Fibroblast of skin of left quadriceps (primary cell): ENCODE results near the gene SHROOM2.

Source experiments
- DNase-seq, 2 experiments: peaks; one replicate each; pipeline ENCODE4 v3.0.0-alpha.2; 2013; ENCODE audit warnings: low read depth in 2 of 2

SHROOM2 gene

DNA sequence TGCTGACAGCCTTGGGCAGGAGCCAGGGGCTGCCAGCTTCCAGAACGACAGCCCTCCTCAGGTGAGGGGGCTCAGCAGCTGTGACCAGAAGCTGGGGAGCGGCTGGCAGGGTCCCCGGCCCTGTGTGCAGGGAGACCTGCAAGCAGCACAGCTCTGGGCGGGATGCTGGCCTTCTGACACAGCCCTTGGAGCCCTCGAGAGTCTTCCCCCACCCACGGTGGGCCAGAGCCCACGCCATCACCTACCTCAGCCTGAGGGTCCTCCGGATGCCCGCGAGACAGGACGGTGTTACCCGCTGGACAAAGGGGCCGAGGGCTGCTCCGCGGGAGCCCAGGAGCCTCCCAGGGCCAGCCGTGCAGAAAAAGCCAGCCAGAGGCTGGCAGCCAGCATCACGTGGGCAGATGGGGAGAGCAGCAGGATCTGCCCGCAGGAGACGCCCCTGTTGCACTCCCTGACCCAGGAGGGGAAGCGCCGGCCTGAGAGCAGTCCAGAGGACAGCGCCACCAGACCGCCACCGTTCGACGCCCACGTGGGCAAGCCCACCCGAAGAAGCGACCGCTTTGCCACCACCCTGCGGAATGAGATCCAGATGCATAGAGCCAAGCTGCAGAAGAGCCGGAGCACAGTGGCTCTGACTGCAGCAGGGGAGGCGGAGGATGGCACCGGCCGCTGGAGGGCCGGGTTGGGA, 109.1 kb downstream of the SHROOM2 start:
- no peak for DNase-seq

DNA sequence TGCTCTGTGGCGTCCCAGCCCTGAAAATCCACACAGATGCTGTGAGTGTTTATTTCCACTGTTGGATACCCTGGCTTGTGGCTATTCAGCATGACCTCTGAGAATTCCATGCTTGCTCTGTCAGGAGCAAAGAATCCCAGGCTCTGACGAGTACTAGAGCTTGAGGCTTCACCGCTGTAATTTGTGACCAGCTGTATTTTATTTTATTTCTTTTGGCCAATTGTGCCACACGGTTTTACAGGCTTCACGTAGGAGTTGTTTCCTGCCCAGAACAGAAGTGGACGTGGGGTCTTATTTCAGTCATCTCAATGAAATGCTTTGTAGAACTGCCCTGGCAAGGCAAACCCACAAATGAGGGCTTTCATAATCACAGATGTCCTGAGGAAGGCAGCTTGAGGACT, 111.5 kb downstream of the SHROOM2 start:
- DNase-seq: peak; percentile 55 to 59

GRCh38 chrX:9899640-9900111, 113.4 kb downstream of the SHROOM2 start:
- DNase-seq: peak in 1 of 2 experiments; percentile 20

GRCh38 chrX:9902656-9903055, 116.4 kb downstream of the SHROOM2 start:
- no peak for DNase-seq

DNA sequence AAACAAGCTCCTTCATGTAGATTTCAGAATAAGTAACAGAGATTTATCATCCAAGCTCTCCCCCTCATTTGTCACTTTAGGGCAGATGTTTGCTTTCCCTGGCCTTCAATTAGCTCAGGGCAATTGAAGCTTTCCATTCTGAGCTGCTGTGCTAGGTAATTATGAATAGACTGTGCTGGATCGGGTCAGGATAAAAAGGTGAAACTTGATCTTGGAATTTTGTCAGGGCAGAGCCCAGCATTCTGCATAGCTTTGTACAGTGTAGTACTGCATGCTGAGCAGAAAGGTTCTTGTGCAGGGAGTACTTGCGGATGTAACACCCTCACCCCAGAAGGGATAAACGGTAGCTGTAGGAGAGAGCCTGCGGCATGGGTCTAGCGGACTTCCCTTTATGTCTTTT, 116.9 kb downstream of the SHROOM2 start:
- DNase-seq: no peak

DNA sequence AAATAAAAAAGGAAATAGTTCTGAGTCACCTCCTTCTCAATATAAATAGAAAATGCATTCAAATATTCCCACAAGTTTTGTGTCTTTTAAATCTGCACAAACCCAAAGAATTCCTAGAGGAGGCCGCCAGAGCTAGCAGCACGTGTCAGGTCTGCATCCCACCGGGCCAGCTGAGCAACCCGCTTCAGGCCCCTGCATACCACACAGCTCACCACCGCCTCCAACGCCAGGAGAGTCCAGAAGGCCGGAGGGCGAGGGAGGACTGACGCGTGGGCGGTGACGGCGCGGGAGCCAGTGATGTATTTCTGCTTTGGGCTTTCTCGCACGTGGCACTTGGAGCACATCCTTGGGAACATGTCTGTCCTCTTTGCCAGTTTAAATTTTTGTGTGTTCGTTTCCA, 119.1 kb downstream of the SHROOM2 start:
- DNase-seq: no peak

DNA sequence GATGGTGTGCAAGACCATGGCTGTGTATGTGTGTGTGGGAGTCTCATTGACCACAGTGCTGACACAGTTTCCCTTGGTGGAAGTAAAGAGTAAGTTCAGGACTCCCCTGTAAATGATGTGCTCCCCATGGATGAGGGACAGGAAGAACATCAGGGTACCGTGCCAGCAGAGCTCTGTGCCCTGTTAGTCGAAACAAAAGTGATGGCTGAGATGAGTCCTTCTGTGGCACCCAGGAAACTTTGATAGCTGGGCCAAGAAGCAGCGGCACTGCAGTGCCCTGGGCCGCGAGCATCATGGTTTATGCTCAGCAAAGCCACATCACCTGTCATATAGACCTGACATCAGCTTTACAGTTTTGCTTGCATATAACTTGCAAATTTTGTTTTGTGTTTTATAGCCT, 119.5 kb downstream of the SHROOM2 start:
- no peak for DNase-seq

DNA sequence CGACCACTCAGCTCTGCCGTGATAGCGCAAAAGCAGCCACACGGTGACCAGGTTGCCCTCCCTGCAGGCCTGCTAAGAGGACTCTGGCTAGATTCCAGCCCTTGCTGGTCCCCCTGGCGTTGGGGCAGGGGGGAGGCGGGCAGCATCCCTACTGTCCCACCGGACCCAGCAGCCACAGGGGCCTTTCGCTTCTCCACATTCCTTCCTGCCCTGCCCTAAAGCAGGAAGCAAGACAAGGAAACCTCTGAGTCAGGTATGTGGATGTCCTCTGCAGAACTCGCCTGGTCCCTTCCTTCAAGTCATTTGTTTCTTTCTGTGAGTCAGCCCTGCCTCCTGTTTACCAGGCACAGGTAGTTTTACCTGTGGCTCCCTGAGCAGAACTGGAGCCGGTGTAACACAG, 120.7 kb downstream of the SHROOM2 start:
- DNase-seq: no peak

- peak in 1 of 2 experiments; percentile 26 for DNase-seq
Observed at GRCh38 chrX:9907645-9908387, 121.6 kb downstream of the SHROOM2 start.

DNA sequence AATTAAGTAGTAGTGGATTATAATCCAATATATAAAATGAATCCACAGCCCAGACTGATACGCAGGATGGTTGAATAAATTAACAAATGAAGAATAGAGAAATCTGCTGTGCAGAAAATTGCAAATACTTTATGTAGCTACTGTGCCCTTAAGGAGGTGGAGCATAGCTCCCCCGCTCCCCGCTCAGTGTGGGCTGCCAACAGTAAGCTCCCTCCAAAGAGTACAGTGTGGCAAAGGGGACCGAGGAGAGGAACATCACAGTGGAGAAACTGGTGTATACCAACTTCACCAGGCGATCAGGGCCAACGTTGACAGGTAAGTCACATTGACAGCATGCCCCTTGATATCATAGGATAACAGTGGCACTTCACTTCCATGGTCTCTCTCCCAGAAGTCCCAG, 123.0 kb downstream of the SHROOM2 start:
- no peak for DNase-seq

DNA sequence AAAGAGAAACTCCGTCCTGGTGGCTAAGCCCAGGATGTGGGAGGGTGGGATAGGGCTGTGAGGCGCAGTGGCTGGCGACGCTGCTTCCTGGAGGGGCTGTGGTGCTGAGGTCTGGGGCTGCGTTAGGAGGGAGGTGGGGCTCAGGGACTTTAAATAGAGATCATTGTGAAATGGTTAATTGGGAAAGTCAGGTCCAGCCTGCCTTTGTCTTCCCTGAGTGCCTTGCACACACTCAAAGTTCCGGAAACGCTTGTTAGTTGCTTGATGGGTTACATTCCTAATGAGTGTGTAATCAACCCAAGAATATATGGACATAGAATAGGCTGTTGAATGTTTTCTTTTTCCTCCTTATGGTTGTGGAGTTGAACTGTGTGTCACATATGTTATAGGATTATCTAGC, 125.3 kb downstream of the SHROOM2 start:
- DNase-seq: peak; percentile 57 to 64

- DNase-seq: no peak
Observed at GRCh38 chrX:9912351-9913145, 126.3 kb downstream of the SHROOM2 start.

GRCh38 chrX:9913146-9913433, 126.9 kb downstream of the SHROOM2 start:
- no peak for DNase-seq

- DNase-seq: no peak
Observed at GRCh38 chrX:9917861-9918260, 131.6 kb downstream of the SHROOM2 start.

GRCh38 chrX:9919632-9920172, 133.5 kb downstream of the SHROOM2 start:
- DNase-seq: no peak

DNA sequence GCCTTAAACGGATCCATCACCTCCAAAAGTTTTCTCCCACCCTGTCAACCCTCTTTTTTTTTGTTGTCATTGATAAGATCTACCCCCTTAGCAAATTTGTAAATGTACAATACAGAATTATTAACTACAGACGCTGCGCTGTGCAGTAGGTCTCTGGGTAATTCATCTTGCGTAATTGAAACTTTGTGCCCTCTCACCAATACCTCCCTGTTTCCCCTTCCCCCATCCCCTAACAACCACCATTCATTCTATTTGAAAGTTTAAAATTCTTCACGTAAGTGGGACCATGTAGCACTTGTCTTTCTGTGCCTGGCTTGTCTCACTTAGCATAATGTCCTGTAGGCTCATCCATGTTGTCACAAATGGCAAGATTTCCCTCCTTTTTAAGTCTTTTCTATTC, 135.2 kb downstream of the SHROOM2 start:
- DNase-seq: no peak

GRCh38 chrX:9923357-9923756, 137.1 kb downstream of the SHROOM2 start:
- no peak for DNase-seq

DNA sequence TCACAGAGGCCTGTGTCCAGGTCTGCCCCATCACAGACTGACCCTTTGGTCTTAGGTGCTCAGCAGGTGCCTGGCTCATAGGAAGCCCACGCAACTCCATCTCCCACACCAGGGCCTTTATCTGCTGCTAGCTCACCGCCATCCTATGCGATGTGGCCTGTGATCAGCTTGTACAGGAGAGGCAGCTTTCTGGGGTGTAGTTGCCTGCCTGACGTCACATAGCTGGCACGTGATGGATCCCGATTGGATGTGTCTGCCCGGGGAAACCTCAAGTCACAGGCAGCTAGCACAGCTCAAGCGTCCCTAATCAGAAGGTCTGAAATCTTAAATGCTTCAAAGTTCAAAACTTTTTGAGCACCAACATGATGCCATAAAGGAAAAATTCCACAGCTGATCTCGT, 139.8 kb downstream of the SHROOM2 start:
- no peak for DNase-seq

DNA sequence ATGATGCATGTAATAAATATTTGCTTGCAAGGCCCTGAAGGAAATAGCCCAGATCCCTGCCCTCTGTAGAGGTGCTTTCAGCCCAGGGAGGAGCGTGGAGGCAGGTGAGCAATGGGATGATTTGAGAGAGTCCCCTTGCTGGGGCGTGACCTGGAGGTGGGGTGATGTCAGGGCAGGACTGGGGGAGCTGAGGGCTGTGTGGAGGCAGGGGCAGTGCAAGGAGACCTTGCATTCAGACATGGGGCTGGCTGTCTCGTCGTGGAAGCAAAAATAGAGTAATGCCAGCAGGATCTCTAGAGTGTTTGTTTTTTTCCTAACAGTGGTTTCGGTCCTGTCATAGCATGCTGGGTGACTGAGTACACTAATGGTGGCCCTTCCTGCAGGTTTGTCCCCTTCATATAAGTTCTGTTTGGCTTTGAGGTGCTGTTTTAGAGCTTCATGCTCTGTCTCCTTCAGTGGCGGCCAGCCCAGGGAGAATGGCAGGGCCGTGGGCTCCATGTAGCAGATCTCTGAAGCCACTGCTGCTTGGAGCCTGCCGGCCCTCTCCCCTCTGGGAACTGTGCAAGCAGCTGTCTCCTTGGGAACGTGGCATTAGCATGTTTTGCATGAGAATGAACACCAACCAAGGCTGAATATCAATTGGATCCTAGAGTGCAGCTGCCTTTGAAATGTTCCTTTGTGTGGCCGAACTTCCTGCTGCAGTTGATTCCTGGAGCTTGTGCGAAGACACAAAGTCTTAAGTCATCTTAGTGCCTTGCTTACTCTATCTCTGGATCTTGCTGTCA, 141.7 kb downstream of the SHROOM2 start:
- DNase-seq: no peak

DNA sequence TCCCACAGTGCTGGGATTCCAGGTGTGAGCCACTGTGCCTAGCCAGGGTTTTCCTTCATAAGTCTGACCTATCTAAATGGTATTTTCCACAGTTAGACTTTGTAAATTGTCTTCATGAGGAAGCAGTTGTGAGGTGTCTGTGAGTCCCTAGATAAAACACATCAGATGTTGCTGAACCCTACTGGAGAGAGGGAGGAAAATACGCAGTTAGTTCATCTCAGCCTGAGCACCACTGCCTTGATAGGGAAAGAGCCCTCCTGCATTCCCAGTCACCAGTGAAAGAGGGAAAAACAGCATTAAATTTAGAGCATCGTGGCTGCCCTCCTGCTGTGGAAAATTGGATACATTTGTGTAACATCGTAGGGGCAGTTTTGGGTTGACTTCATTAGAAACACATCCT, 149.2 kb downstream of the SHROOM2 start:
- no peak for DNase-seq

- DNase-seq: no peak
Observed at GRCh38 chrX:9937761-9938160, 151.5 kb downstream of the SHROOM2 start.

DNA sequence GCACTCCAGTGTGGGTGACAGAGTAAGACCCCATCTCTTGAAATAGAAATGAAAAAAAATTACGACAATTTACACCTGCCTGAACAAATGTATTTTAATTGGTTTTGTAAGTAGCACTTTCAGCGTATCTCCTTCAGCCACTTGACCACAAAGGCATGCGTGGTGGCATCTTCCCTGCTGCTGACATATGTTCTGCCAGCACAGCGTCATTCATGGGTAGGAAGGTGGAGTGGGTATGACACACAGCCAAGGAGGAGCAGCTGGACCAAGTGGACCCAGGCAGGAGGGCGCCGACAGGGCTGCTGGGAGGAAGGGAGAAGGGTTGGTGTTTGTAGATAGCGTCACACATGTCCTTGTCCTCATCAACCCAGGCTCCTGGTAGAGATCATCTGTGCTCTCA, 152.3 kb downstream of the SHROOM2 start:
- DNase-seq: no peak
